ENCODE results near the gene DIP2A.

GRCh38 chr21:46543306-46543705, 84.6 kb downstream of the DIP2A start:
- no peak for TF ChIP-seq POLR2A (IDR thresholded peaks at IDR 0.05)
- TF ChIP-seq, protein P1, sequence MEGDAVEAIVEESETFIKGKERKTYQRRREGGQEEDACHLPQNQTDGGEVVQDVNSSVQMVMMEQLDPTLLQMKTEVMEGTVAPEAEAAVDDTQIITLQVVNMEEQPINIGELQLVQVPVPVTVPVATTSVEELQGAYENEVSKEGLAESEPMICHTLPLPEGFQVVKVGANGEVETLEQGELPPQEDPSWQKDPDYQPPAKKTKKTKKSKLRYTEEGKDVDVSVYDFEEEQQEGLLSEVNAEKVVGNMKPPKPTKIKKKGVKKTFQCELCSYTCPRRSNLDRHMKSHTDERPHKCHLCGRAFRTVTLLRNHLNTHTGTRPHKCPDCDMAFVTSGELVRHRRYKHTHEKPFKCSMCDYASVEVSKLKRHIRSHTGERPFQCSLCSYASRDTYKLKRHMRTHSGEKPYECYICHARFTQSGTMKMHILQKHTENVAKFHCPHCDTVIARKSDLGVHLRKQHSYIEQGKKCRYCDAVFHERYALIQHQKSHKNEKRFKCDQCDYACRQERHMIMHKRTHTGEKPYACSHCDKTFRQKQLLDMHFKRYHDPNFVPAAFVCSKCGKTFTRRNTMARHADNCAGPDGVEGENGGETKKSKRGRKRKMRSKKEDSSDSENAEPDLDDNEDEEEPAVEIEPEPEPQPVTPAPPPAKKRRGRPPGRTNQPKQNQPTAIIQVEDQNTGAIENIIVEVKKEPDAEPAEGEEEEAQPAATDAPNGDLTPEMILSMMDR (IDR thresholded peaks at IDR 0.05), result no peak
- no peak for TF ChIP-seq EP300 (IDR thresholded peaks at IDR 0.05)

Measured in ovary (tissue), 3 donors.